ENCODE measurements around the gene PARP11.

The PARP11 gene

GRCh38 chr12:3761116-3761735, 112.0 kb downstream of the PARP11 start:
- FAIRE-seq = no peak

DNA sequence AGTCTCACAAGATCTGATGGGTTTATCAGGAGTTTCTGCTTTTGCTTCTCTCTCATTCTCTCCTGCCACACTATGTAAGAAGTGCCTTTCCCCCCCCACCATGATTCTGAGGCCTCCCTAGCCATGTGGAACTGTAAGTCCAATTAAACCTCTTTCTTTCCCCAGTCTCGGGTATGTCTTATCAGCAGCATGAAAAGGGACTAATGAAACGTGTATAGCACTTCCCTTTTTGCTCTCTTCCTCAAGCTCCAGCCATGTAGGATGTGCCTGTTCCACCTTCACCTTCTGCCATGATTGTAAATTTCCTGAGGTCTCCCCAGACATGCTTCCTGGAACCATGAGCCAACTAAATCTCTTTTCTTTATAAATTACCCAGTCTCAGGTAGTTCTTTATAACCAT, 113.3 kb downstream of the PARP11 start:
- no peak for FAIRE-seq

All from islet of Langerhans (tissue), 1 donor.